Activated CD4-positive, alpha-beta T cell treated with anti-CD3 and anti-CD28 coated beads for 36 hours (primary cell): ENCODE data around the gene MYLK4. TPM values are rescaled to one million over a fixed set of nuclear protein-coding genes. Genes with fewer than 3 reads are reported as not detected.

Experiments used
- ATAC-seq: fragments of 200-7000 bp; cut with Tn5 transposase; one replicate; pipeline ENCODE4 v1.10.0; 2021; ENCODE audit warnings: mild to moderate bottlenecking, moderate library complexity
- CTCF ChIA-PET: fragments of 350-600 bp; sonication (Branson Sonifier 250); formaldehyde crosslinking; loops from one replicate; lab custom pipeline; 2021; ENCODE audit warnings: antibody characterized with exemption; lab: Charles Lee
- POLR2A ChIA-PET: fragments of 350-600 bp; sonication (Branson Sonifier 250); formaldehyde crosslinking; loops from one replicate; lab custom pipeline; 2021; ENCODE audit warnings: antibody characterized with exemption, inconsistent platforms; lab: Charles Lee
- DNase-seq: peaks from one replicate; pipeline ENCODE4 v3.0.0-alpha.2; 2020
- H3K27ac Mint-ChIP-seq: one replicate; pipeline ENCODE4 v1.8.0; 2021; ENCODE audit warnings: mixed read lengths
- H3K27me3 Mint-ChIP-seq: one replicate; pipeline ENCODE4 v1.8.0; 2021; ENCODE audit warnings: mixed read lengths
- H3K36me3 Mint-ChIP-seq: one replicate; pipeline ENCODE4 v1.8.0; 2021; ENCODE audit warnings: low read depth, mixed read lengths
- H3K4me1 Mint-ChIP-seq: one replicate; pipeline ENCODE4 v1.8.0; 2021; ENCODE audit warnings: mixed read lengths
- H3K4me3 Mint-ChIP-seq: one replicate; pipeline ENCODE4 v1.8.0; 2021; ENCODE audit warnings: mild to moderate bottlenecking, moderate library complexity, mixed read lengths
- H3K9me3 Mint-ChIP-seq: one replicate; pipeline ENCODE4 v1.8.0; 2021; ENCODE audit warnings: low read depth, mixed read lengths
- intact Hi-C, 2 experiments: fragments of 100-400 bp; cut with DNase I in 1 of 2; cut with micrococcal nuclease in 1 of 2; formaldehyde crosslinking; loops; one replicate each; pipeline versions ENCODE4 v1.14.2 to v1.15.1; 2022 to 2024; cut with DNase I, micrococcal nuclease
- total RNA-seq, 2 experiments: library from RNA; stranded (reverse); gene quantifications; one replicate each; pipeline ENCODE4 v1.2.3, GENCODE V29; 2021

Gene MYLK4
- total RNA-seq, 2 experiments from 2014 or later: 0.12 to 0.16 TPM

DNA sequence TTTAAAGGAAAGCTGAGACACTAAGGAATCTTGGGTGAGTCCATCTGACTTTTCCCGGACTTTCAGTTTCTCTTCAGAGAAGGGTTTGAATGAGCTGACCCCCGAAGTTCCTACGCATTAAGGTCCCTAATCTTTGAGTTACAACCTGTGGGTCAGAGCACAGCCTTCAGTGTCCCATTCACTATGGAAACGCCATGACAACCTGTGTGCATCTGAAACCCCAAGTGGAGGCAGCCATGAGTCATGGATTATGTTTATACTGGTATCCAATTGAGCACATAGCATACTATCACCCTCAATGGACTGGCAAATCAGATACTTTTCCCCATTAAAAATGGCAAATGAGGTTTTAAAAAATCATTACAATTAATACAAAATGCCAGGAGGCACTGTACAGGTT lies 11.4 kb downstream of the MYLK4 start:
- H3K9me3 Mint-ChIP-seq: no peaks in the 10 kb centered on the region
- CTCF ChIA-PET: interaction anchor here (0.5 to 7.8 kb wide), 3 partner anchors 10 to 293 kb away, joined by 3 to 101 read pairs (median 3); partner anchors contain the start of gene MYLK4
- peaks cover 5% of the 10 kb centered on the region for H3K4me1 Mint-ChIP-seq
- peak; percentile 76 for ATAC-seq
- H3K27ac Mint-ChIP-seq: no peak overlapping the region
- H3K27me3 Mint-ChIP-seq: no peaks in the 10 kb centered on the region
- intact Hi-C loops: loop anchor here in 1 of 2 experiments (10.0 kb wide), 1 partner anchor 505 kb away; no protein-coding TSS in a partner anchor
- POLR2A ChIA-PET: no interaction called here
- H3K4me3 Mint-ChIP-seq: no peak overlapping the region
- H3K36me3 Mint-ChIP-seq: no peaks in the 10 kb centered on the region
- DNase-seq: peak; percentile 51

DNA sequence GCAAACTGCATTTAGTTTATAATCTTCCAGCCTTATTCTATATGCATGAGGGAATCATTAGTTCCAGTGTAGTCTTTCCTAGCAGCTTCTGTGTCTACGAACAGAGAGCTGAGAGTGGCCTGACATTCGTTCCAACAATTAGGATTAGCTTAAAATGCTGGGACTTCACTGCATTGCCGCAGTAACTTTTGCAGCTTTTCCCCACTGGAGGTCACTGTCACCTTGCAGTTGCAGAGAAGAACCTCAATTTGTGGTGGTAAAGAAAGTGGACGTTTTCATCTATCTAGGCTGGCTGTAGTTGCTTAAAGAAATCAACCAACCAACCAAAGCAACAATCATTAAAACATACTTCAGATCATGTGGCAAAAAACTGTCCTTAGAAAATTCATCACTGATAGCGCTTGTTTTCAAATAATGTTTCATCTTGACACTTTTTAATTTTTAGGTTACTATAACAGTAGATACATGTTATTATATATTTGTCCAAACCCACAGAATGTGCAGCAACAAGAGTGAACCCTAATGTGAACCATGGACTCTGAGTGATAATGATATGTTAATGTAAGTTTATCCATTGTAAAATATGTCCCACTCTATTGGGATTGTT lies 12.2 kb downstream of the MYLK4 start:
- ChIA-PET CTCF (interaction anchor here (0.7 to 7.8 kb wide), 24 partner anchors 9 to 251 kb away, joined by 3 to 101 read pairs (median 4); partner anchors contain the start of genes MYLK4, SERPINB1 and WRNIP1), POLR2A (no interaction called here)
- Mint-ChIP-seq H3K4me1 (peaks cover 5% of the 10 kb centered on the region), H3K4me3 (no peak overlapping the region), H3K9me3 (no peaks in the 10 kb centered on the region), H3K27ac (no peak overlapping the region), H3K36me3 (no peaks in the 10 kb centered on the region), H3K27me3 (no peaks in the 10 kb centered on the region)
- peak; percentile 62 for ATAC-seq
- peak; percentile 70 for DNase-seq
- intact Hi-C loops: loop anchor here in 1 of 2 experiments (1.0 to 10.0 kb wide), 5 partner anchors 12 to 504 kb away; partner anchors contain the start of gene MYLK4

DNA sequence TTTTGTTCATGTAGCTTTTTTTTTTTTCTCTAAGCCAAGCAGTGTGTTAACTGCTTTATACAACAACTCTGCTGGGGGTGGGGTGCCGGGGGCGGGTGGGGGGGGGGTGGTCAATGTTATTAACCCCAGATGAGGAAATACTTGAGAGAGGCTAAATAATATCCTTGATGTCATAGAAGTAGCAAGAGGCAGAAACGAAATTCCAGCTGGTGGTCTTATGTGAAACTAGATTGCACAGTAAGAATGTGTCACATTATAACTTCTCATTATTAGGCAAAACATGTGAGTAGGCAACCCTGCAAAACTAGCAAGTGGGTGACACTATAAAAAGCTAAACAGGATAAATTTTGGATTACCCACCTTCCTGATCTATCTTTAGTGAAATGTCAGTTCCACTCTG lies 12.8 kb downstream of the MYLK4 start:
- no peak overlapping the region for H3K4me3 Mint-ChIP-seq
- ChIA-PET POLR2A (no interaction called here), CTCF (interaction anchor here (0.6 to 7.8 kb wide), 25 partner anchors 8 to 410 kb away, joined by 3 to 101 read pairs (median 4); partner anchors contain the start of genes MYLK4, SERPINB1 and WRNIP1)
- H3K4me1 Mint-ChIP-seq: peaks cover 9% of the 10 kb centered on the region
- no peaks in the 10 kb centered on the region for H3K27me3 Mint-ChIP-seq
- H3K27ac Mint-ChIP-seq: no peak overlapping the region
- DNase-seq: no peak
- no peaks in the 10 kb centered on the region for H3K36me3 Mint-ChIP-seq
- no peaks in the 10 kb centered on the region for H3K9me3 Mint-ChIP-seq
- intact Hi-C loops: loop anchor here in 1 of 2 experiments (1.0 to 10.0 kb wide), 5 partner anchors 12 to 503 kb away; partner anchors contain the start of gene MYLK4
- ATAC-seq: no peak

DNA sequence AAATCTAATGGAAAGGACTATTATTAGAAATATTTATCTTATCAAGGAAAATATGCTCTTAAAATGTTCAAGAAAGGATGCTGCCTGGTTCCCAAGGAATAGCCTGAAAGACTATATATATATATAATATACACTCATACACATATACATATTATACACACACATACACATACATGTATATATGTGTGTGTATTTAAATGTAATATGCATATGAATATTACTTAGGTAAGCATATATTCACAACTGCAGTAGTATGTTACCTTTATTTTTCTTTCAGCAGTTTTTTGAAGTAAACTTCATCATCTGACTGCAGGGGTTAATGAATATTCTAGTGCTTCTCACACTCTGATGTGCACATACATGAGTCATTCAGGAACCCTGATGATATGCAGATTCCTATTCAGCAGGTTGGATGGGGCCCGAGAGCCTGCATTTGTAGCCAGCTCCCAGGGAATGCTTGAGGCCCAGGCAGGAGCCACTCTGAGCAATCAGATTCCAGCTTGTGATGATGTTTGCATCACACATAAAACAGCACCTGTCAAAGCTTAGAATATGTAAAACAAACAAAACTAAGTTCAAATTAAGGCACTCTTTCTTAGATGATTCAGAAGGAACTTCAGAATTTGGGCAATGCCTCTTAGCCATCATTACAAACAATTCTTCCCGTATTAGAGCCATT lies 16.1 kb downstream of the MYLK4 start:
- H3K4me1 Mint-ChIP-seq: peaks cover 11% of the 10 kb centered on the region
- no peak overlapping the region for H3K27ac Mint-ChIP-seq
- DNase-seq (no peak), ATAC-seq (no peak)
- H3K9me3 Mint-ChIP-seq: no peaks in the 10 kb centered on the region
- H3K36me3 Mint-ChIP-seq: no peaks in the 10 kb centered on the region
- POLR2A ChIA-PET: no interaction called here
- no peaks in the 10 kb centered on the region for H3K27me3 Mint-ChIP-seq
- intact Hi-C loops: loop anchor here in 1 of 2 experiments (10.0 kb wide), 1 partner anchor 500 kb away; no protein-coding TSS in a partner anchor
- no peak overlapping the region for H3K4me3 Mint-ChIP-seq
- CTCF ChIA-PET: interaction anchor here (0.8 to 7.8 kb wide), 3 partner anchors 15 to 1136 kb away, joined by 3 to 101 read pairs (median 4); partner anchors contain the start of gene MYLK4

DNA sequence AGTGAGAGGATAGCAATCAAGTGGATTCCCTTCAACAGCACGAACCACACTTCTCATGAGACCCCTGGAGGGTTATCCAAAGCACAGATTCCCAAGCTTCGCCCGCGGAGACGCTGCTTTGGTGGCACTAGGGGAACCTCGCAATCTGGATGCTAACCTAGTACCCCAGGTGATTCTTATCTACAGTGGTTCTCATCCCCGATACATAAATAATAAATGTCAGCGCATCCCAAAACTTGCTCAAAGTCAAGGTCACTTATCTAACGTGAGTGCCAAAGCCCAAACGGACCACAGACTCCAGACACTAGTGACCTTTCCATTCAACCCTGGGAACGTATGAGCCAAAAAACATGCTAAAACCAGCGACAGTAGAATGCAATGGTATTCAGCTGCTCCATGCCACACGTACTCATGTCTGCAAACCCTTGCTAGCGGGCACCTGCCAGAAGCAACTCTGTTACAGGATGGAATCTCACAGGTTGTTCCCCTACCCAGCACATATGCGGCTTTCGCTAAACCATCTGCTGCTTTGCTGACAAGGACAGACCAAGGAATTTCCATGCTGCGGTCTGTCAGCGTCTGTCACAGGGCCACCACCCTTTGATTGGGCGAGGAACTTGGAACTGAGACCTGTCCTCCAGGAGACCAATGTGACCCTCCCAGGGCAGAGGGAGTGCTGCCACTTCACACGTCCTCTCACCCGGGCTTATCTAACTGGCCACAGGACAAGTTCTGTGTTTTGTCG lies 16.8 kb downstream of the MYLK4 start:
- no peaks in the 10 kb centered on the region for H3K36me3 Mint-ChIP-seq
- intact Hi-C loops: loop anchor here in 1 of 2 experiments (10.0 kb wide), 1 partner anchor 499 kb away; no protein-coding TSS in a partner anchor
- H3K27ac Mint-ChIP-seq: no peak overlapping the region
- ATAC-seq: no peak
- H3K9me3 Mint-ChIP-seq: no peaks in the 10 kb centered on the region
- peaks cover 2% of the 10 kb centered on the region for H3K27me3 Mint-ChIP-seq
- ChIA-PET POLR2A (interaction anchor here (0.6 kb wide), 1 partner anchor 33 kb away, joined by 4 read pairs; no protein-coding TSS in a partner anchor), CTCF (interaction anchor here (0.7 to 7.8 kb wide), 6 partner anchors 11 to 1132 kb away, joined by 3 to 101 read pairs (median 8); partner anchors contain the start of gene MYLK4)
- no peak for DNase-seq
- H3K4me3 Mint-ChIP-seq: no peak overlapping the region
- peaks cover 11% of the 10 kb centered on the region for H3K4me1 Mint-ChIP-seq

DNA sequence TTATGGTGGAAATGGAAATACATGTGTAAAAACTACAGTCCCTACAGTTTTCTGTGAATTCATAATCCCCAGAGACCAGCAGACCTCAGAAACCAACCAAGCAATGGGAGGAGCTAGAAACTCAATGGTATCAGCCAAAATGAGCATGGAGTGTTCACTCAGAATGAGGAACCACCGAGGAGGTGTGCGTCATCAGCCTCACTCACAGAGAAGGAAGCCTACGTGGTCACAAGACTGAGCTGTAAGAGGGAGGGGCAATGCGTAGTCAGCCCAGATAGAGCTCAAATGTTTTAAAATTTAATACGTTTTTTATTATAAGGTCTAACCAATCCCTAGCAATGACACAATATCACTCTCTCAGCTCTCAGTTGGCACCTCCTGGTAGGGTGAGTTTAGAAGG lies 17.4 kb downstream of the MYLK4 start:
- Mint-ChIP-seq H3K27me3 (peaks cover 2% of the 10 kb centered on the region), H3K4me3 (no peak overlapping the region), H3K4me1 (peaks cover 9% of the 10 kb centered on the region), H3K27ac (no peak overlapping the region), H3K36me3 (no peaks in the 10 kb centered on the region), H3K9me3 (no peaks in the 10 kb centered on the region)
- ChIA-PET CTCF (interaction anchor here (0.6 to 2.2 kb wide), 6 partner anchors 10 to 1131 kb away, joined by 3 to 23 read pairs (median 6); partner anchors contain the start of gene MYLK4), POLR2A (interaction anchor here (0.6 kb wide), 1 partner anchor 34 kb away, joined by 4 read pairs; no protein-coding TSS in a partner anchor)
- ATAC-seq: peak; percentile 99
- DNase-seq: peak; percentile 78
- intact Hi-C loops: loop anchor here in 1 of 2 experiments (10.0 kb wide), 1 partner anchor 499 kb away; no protein-coding TSS in a partner anchor

DNA sequence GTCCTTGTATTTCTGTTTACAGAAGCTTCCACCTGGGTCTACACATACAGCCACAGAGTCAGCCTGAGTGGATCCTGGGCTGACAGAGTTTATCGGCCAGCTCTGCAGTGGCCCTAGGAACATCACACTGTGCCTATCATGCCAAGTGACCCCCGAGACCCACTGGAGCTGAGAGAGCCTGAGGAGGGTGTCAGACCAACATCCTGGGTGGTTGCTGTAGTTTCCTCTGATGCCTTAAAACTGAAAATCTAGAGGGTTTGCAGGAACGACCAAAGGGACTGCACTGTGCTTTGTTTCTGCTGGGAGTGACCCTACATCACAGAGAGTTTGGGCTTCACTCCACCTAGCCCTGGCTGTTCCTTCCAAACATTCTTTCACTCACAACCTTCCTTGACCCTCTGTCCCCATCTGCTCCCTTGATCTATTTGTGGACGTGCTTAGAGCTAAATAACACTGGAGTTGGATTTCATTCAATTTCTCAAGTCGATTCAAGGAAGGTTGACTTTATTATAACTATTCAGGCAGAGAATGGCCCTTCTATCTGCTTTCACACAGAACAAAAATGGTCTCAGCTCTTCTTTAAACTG lies 18.1 kb downstream of the MYLK4 start:
- DNase-seq (no peak), ATAC-seq (no peak)
- H3K27me3 Mint-ChIP-seq: peaks cover 2% of the 10 kb centered on the region
- no peak overlapping the region for H3K27ac Mint-ChIP-seq
- POLR2A ChIA-PET: interaction anchor here (0.7 kb wide), 1 partner anchor 14 kb away, joined by 3 read pairs; no protein-coding TSS in a partner anchor
- peaks cover 6% of the 10 kb centered on the region for H3K4me1 Mint-ChIP-seq
- CTCF ChIA-PET: interaction anchor here (0.8 to 2.2 kb wide), 3 partner anchors 10 to 29 kb away, joined by 3 to 23 read pairs (median 9); partner anchors contain the start of gene MYLK4
- H3K4me3 Mint-ChIP-seq: no peak overlapping the region
- no peaks in the 10 kb centered on the region for H3K9me3 Mint-ChIP-seq
- intact Hi-C loops: loop anchor here in 1 of 2 experiments (10.0 kb wide), 1 partner anchor 498 kb away; no protein-coding TSS in a partner anchor
- H3K36me3 Mint-ChIP-seq: no peaks in the 10 kb centered on the region

DNA sequence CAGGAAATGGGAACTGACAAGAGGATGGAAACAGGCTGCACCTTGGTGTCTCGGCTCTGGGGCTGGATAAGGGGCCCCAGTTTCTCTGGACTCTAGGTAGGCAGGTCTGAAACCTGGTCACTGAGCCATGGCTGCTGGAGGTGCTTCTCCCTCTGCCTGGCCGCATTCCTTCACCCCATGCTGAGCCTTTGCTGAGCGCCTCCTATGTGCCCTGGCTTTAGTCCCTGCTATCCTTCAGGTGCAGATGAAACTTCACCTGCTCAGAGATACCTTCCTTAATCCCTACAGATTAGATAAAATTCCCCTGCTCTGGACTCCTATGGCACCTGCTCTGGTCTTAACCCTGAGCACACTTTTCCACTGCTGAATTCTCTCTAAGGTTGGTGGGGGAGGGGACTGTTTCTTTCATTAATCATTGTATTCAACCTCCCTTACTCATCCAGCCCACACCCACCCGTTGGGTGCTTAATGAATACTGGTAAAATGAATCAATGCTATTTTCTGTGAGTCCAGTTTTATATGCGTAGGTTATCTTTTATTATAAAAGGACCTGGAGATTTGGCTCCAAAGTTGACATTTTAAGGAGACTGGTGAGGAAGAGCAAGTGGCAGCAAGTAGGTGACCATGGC lies 19.3 kb downstream of the MYLK4 start:
- ChIA-PET CTCF (interaction anchor here (0.6 to 2.2 kb wide), 2 partner anchors 13 to 18 kb away, joined by 3 to 23 read pairs; partner anchors contain the start of gene MYLK4), POLR2A (no interaction called here)
- Mint-ChIP-seq H3K36me3 (no peaks in the 10 kb centered on the region), H3K4me1 (peaks cover 6% of the 10 kb centered on the region), H3K27ac (no peak overlapping the region), H3K9me3 (no peaks in the 10 kb centered on the region), H3K27me3 (peaks cover 2% of the 10 kb centered on the region), H3K4me3 (no peak overlapping the region)
- ATAC-seq (no peak), DNase-seq (no peak)
- intact Hi-C loops: loop anchor here in 1 of 2 experiments (10.0 kb wide), 1 partner anchor 497 kb away; no protein-coding TSS in a partner anchor

DNA sequence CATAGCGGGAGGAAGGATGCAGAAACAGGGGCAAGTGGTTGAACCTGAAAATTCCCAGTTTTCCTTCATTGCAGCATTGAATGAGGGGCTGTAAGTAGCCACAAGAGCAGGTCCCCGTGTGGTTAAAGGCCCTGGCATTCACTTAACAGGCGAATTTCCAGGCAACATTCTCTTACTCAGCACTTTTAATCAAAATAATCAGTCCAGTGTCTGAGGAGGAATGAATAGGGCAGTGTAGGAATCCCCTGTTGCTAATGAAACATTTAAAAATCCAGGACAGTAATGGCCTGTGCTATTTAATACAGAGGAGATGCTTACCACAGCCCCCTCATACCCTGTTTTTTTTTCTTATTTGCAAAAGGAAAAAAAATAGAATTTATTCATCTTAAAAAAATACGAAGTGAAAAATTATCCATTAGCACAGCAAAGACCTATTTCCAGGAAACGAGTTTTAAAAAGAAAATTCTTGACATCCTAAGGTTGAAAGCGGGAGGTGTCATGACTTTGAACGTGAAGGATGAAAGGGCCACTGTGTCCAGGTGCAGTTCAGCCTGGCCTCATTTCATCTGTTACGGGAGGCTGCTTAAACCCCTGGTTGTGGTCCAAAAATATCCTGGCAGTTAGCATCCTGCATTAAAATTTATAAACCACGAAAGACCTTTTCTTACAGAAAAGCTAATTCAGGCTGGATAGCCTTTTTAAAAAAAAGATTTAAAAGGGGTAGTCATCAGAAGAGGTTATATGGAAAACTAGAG lies 20.2 kb downstream of the MYLK4 start:
- ChIA-PET CTCF (interaction anchor here (0.5 to 1.5 kb wide), 3 partner anchors 7 to 333 kb away, joined by 3 to 6 read pairs (median 3); no protein-coding TSS in a partner anchor), POLR2A (no interaction called here)
- no peaks in the 10 kb centered on the region for H3K36me3 Mint-ChIP-seq
- DNase-seq (no peak), ATAC-seq (no peak)
- H3K4me3 Mint-ChIP-seq: no peak overlapping the region
- intact Hi-C loops: loop anchor here in 1 of 2 experiments (10.0 kb wide), 1 partner anchor 496 kb away; no protein-coding TSS in a partner anchor
- no peaks in the 10 kb centered on the region for H3K9me3 Mint-ChIP-seq
- H3K27ac Mint-ChIP-seq: no peak overlapping the region
- peaks cover 6% of the 10 kb centered on the region for H3K4me1 Mint-ChIP-seq
- peaks cover 2% of the 10 kb centered on the region for H3K27me3 Mint-ChIP-seq
